Cardiac muscle cell (in vitro differentiated cells and primary cell): ENCODE results near the gene KIF1A. TPM values are rescaled to one million over a fixed set of nuclear protein-coding genes. Genes with fewer than 3 reads are reported as not detected.
A peak's percentile ranks its signal among the peaks of the same experiment; 100 is the strongest.

Experiments used
- DNase-seq, 2 donors: peaks; one replicate each; pipeline versions ENCODE4 v3.0.0 to v3.0.0-alpha.2; 2010 to 2017; ENCODE audit warnings: low read depth in 1 of 2, low spot score in 1 of 2
- H3K27ac ChIP-seq: fragments of 200-600 bp; sonication (generic); 2 replicates; pipeline ENCODE4 v1.5.1; 2016
- H3K27me3 ChIP-seq: fragments of 200-600 bp; sonication (generic); 2 replicates; pipeline ENCODE4 v1.6.0; 2016; ENCODE audit warnings: control low read depth
- H3K36me3 ChIP-seq: fragments of 200-600 bp; sonication (generic); 2 replicates; pipeline ENCODE4 v1.5.1; 2016; ENCODE audit warnings: control low read depth
- H3K4me1 ChIP-seq: fragments of 200-600 bp; sonication (generic); 2 replicates; pipeline ENCODE4 v1.8.1; 2017; ENCODE audit warnings: low read depth, mild to moderate bottlenecking, mixed run types
- H3K4me3 ChIP-seq: fragments of 200-600 bp; sonication (generic); 2 replicates; pipeline ENCODE4 v1.5.1; 2016; ENCODE audit warnings: mild to moderate bottlenecking
- H3K9me3 ChIP-seq: fragments of 200-600 bp; sonication (generic); 2 replicates; pipeline ENCODE4 v1.5.1; 2017; ENCODE audit warnings: low read depth, mild to moderate bottlenecking, control low read depth
- CTCF ChIP-seq: IDR thresholded peaks from 2 replicates; pipeline ENCODE4 v1.5.1; 2012; ENCODE audit warnings: low read depth, mild to moderate bottlenecking, low read length
- polyA plus RNA-seq: library from polyadenylated mRNA; unstranded; fragments of >200 nt; fragmentation: Nextera tagmentation; extraction: Ambion mirVana; gene quantifications from 2 replicates; pipeline ENCODE4 v1.2.1, GENCODE V29; 2016
- total RNA-seq: library from RNA; depleted of rRNA; stranded (reverse); fragments of >200 nt; gene quantifications from 2 replicates; pipeline ENCODE4 v1.2.3, GENCODE V29; 2016

KIF1A gene
- total and polyA plus RNA-seq, 2 experiments from 2014 or later: 6.3 to 14.1 TPM

- Histone ChIP-seq H3K27me3 (no peaks in the 10 kb centered on the region), H3K4me1 (no peaks in the 10 kb centered on the region), H3K4me3 (no peak overlapping the region), H3K27ac (no peak overlapping the region), H3K9me3 (no peaks in the 10 kb centered on the region), H3K36me3 (no peaks in the 10 kb centered on the region)
- no peak for TF ChIP-seq CTCF
- no peak for DNase-seq
Observed at GRCh38 chr2:240856151-240856980, 36.3 kb upstream of the KIF1A start.

- H3K4me1 ChIP-seq: no peaks in the 10 kb centered on the region
- H3K9me3 ChIP-seq: no peaks in the 10 kb centered on the region
- no peak overlapping the region for H3K4me3 ChIP-seq
- no peaks in the 10 kb centered on the region for H3K36me3 ChIP-seq
- H3K27ac ChIP-seq: no peak overlapping the region
- no peak for DNase-seq
- no peaks in the 10 kb centered on the region for H3K27me3 ChIP-seq
- TF ChIP-seq CTCF: no peak
Observed at GRCh38 chr2:240855670-240856069, 35.7 kb upstream of the KIF1A start.

- no peaks in the 10 kb centered on the region for H3K9me3 ChIP-seq
- H3K27me3 ChIP-seq: no peaks in the 10 kb centered on the region
- no peak overlapping the region for H3K27ac ChIP-seq
- no peak for DNase-seq
- H3K36me3 ChIP-seq: no peaks in the 10 kb centered on the region
- no peak for TF ChIP-seq CTCF
- no peaks in the 10 kb centered on the region for H3K4me1 ChIP-seq
- H3K4me3 ChIP-seq: no peak overlapping the region
Observed at GRCh38 chr2:240852671-240853314, 32.8 kb upstream of the KIF1A start.

GRCh38 chr2:240851078-240851991 is 31.3 kb upstream of the KIF1A start:
- H3K27me3 ChIP-seq: no peaks in the 10 kb centered on the region
- TF ChIP-seq CTCF: peak; percentile 90
- no peak overlapping the region for H3K27ac ChIP-seq
- H3K36me3 ChIP-seq: no peaks in the 10 kb centered on the region
- peak; percentile 83 to 85 for DNase-seq
- H3K4me1 ChIP-seq: no peaks in the 10 kb centered on the region
- H3K4me3 ChIP-seq: no peak overlapping the region
- H3K9me3 ChIP-seq: no peaks in the 10 kb centered on the region

GRCh38 chr2:240850756-240851077 is 30.7 kb upstream of the KIF1A start:
- no peak overlapping the region for H3K27ac ChIP-seq
- no peak overlapping the region for H3K4me3 ChIP-seq
- TF ChIP-seq CTCF: no peak
- H3K36me3 ChIP-seq: no peaks in the 10 kb centered on the region
- H3K27me3 ChIP-seq: no peaks in the 10 kb centered on the region
- H3K4me1 ChIP-seq: no peaks in the 10 kb centered on the region
- no peak for DNase-seq
- H3K9me3 ChIP-seq: no peaks in the 10 kb centered on the region
